RCC 7860 (cell line): ENCODE data around the gene LBX1.

Experiments used
- DNase-seq: peaks from one replicate; pipeline ENCODE4 v3.0.0-alpha.2; 2015; ENCODE audit warnings: low spot score
- FAIRE-seq: peaks from 2 replicates; lab custom pipeline; 2012; peaks lifted over from hg19 to GRCh38; lab: Jason Lieb, UNC

LBX1 gene

DNA sequence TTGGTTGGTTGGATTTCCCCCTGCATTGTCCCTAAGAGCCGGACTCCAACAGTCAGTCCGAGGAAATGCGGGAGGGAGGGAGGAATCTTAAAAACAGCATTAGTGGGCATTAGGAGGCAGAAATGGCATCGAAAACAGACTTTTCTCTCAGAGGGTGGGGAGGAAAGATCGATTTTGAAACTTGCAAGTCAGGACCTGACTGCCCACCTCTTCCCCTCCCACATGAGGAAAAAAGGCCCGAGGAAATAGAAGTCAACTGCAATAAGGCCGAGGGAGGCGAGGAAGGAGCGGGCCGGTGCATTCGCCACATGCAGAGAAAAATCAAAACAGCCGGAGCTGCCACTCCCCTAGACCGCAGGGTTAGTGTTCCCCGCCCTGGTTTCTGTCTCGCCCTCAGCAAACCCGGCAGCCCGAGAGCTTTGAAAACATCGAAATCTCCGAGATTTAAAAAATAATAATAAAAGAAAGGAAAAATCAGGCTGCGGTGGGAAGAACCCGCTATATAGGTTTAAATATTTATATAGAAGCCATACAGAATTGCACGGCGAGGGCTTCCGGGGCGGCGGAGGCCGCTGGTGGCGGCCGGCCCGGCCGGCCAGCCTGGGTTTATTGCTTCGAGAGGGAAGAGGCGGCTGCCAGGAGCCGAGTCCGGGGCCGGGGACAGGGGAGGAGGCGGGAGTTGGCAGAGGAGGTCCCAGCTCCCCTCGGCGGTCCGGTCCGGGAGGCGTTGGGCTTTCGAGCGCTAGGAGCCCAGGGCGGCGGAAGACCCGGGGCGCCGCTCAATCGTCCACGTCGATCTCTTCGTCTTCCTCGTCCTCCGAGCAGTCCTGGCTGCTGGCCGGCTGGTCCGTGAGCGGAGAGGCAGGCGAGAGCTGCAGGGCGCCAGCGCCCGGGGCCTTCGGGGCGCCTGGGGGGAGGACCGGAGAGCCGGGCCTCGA is 2.5 kb downstream of the LBX1 start:
- FAIRE-seq (no peak), DNase-seq (no peak)

DNA sequence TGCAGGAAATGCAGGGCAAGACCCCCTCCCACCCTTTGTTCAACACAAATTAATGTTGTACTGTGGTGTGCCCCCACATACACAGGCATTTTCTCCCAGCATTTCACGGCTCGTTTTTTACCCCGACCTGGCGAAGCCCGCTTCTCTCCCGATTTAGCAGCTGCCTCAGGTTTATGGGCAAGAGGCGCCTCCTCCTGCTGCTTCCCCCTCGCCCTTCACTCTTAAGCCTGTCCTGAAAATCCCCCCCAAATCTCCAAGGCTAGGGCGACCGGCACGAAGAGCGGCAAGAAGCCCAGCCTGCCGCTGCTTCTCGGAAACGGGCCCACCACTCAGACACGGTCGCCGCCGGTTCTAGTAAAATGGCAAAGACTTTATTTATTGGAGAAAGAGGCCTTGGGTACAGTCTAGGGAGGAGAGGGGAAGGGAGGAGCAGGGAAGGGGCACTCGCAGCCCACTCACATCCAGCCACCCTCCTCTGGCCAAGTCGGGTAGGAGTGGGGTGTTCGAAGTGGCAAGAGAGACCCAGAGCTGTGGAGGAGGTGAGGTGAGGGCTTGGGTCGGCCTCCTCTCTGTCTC is 3.3 kb downstream of the LBX1 start:
- DNase-seq, result no peak
- no peak for FAIRE-seq

DNA sequence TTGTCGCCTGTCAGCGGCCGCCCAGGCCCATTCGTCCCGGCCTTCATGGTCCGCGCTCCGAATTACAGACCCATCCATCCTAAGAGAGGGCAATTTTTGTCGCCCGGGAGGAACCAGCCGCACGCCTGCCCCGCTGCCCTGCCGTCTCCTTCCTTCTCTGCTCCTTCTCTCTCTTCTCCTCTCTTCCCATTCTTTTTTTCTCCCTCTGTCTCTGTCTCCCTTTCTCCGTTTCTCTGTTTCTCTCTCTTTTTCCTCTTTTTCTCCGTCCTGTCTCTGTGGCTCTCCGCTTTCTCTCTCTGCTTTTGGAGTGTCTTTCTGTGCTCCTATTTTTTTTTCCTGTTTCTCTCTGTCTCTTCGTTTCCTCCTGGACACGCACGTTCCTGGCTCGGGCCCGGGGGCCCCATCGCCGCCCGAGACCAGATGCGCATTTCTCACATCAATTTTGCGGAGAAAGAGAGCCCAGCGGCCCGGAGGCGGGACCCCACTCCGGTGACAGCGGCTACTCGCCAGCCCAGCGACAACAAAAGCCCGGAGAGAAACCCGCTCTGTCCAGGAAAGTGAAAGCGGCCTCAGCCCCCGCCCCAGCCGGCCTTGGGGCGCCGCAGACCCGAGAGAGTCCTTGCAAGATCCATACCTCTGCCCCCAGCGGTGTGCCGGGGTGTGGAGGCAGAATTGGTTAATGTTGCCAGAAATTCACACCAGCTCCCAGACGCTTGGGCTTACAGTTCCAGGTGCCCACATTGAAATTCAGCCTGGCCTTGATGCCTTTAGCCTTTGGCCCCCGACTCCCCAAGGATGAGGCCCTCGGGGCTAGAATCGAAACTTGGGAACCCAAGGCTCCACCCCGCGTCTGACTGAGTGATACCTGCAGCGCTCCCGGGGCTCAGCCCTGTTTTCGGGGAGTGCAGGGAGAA is 4.1 kb downstream of the LBX1 start:
- FAIRE-seq, result no peak

DNA sequence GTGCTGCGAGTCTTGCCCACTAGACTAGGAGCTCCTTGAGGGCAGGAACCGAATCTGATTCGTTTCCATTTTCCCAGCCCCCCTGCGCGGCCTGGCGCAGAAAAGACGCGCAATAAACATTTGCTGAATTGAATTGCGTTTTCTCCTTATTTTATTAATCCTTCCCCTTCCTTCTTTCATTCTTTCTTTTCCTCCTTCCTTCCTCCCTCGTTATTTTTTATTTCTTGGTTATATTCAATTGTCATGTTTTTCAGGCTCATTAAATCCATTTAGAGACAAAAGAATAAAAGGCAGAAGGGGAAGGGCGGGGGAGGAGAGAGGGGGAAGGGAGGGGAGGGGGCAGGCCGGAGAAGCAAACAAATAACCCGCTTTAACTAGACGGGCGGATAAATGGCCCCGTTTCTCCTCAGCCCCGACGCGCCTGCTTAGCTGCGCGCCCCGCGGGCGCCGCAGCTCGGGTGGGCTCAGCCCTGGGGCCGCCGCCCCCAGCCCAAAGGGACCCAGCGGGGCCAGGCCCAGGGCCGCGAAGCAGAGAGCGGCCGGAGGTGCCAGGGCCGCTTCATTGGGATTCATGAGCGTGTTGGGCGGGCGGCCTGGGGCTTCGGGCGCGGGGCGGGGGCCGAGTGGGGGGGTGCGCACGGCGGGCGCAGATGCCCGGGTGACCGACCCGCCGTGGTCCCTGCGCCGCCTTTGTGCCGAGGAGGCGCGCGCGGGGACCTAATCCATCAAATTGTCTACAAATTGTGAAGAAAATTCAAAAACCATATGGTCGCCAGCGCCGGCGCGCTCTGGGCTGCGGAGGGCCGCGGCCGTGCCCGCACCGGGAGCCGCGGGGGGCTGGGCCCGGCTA is 5.0 kb downstream of the LBX1 start:
- FAIRE-seq, result no peak
- no peak for DNase-seq

More for the DNA sequence above, 4.1 kb downstream of the LBX1 start:
- DNase-seq, result no peak

DNA sequence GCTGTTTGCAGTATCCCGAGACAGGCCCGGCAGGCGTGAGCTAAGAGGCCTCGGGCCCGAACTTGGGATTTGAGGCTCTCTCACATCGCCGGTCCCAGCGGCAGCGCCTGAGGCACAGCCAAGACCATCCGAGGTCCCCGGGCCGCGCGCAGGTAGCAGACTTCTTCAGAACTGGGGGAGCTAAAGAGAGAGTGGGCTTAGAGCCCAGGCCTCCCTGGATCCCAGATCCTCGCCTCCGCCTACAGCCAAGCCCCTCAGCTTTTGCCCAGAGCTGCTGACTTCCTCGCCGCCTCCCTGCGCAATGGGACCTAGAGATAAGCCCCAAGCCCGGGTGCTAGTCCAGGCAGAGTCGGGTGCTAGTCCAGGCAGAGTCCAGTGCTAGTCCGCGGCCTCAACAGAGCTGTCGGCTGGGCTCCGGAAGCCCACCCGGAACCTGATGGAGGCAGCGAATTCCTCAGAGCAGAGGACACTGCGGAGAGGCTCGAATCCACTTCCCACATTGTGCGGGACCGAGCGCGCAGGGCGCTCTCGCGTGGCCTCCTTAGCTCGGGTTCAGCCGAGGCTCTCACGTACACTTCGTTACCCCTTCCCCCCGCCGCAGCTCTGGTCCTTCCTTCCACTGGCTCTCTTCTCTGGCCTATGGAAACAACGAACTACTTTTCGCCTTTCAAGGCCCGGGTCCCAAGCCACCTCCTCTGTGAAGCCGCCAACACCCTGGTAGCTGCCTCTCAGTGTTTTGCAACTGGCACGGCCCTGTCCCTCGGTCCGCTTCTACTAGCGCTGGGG is 5.8 kb downstream of the LBX1 start:
- DNase-seq (no peak), FAIRE-seq (no peak)

DNA sequence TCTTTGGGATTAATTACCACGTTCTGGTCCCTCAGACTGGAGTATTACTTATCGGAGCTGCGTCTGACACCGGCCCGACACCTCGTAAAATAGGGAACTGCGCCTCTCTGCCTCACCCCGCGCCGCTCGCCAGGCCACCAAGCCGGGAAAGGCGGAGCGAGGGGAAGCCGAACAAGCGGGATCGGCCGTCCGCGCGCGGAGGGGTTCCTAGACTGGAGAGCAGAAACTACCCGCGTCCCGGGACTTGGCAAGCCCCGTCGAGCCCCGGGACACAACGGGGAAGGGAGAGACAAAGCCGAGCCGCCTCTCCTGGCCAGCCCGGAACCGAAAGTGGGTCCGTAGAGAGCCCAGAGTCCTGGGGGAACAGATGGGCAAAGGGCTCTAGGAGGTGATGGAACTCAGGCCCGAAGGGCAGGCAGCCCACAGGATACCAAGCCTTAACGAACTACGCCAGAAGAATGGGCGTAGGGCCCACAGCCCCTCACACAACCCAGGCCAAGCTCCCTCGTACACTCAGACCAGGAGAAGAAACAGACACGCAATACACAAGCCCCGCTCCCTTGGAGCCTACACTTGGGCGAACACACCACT is 6.5 kb downstream of the LBX1 start:
- no peak for DNase-seq
- no peak for FAIRE-seq

DNA sequence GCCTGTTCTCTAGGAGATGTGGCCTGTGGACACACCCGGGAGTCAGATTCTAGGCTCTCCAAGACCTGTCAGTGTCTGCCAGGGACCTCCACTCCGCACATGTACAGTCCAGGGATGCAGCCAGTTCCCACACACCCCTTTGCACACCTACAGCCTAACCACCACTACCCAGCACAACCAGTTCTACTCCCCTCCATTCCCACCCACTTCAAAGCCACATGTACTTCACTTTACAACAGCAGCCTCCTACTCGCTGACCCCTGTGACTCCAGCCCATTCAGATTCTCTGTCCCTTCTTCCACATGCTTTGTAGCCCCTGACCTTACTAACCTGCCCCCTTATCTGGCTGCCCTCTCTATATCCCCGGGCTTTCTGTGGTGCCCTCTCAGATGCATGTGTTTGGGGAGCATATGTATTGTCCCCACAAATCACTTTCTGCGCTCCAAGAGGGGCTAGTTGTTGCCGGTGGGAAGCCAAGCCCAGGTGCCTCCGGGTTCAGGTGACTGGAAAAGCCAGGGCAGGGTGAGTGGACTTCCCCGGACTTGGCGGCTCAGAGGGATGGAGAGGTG is 7.2 kb downstream of the LBX1 start:
- FAIRE-seq (no peak), DNase-seq (no peak)

DNA sequence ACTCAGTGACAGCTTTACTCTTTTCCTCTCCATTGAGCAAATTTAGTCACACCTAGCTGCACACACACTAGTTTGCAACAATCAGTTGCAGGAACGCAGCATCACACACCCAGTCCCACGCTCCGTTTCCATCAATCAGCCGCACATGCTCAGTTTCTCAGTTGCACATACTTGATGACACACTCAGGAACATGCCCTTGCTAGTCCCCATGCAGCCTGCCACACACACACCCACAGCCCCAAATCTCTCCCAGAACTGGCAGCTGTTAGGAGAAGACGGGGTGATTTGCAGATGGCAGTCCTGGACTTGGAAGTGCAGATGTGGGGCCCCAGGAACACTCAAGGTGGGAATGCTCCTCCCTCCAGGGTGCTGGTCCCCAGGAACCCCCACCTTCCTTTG is 7.7 kb downstream of the LBX1 start:
- DNase-seq, result no peak
- FAIRE-seq, result no peak

DNA sequence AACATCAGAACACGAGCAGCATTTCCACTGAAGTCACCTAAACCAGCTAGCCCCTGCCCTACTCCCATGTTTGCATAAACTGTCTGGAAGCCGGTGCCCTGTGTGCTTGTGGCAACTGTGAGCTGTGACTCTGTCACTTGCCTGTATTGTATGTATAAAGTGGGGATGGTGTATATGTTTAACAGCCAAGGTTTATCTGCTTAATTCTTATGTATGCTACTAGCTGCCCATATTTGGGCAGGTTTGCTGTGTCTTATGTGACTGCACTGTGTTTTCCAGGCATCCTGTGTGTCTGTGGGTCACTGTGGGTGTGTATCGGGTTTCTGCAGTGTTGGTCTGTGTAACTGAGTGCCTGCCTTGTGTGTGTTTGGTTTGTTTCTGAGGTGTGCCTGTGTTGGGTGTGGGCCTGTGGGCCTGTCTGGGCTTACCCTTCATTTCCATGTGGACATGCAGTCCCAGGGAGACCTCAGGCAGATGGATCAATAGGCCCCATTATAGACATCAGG is 9.3 kb downstream of the LBX1 start:
- FAIRE-seq, result no peak
- no peak for DNase-seq

DNA sequence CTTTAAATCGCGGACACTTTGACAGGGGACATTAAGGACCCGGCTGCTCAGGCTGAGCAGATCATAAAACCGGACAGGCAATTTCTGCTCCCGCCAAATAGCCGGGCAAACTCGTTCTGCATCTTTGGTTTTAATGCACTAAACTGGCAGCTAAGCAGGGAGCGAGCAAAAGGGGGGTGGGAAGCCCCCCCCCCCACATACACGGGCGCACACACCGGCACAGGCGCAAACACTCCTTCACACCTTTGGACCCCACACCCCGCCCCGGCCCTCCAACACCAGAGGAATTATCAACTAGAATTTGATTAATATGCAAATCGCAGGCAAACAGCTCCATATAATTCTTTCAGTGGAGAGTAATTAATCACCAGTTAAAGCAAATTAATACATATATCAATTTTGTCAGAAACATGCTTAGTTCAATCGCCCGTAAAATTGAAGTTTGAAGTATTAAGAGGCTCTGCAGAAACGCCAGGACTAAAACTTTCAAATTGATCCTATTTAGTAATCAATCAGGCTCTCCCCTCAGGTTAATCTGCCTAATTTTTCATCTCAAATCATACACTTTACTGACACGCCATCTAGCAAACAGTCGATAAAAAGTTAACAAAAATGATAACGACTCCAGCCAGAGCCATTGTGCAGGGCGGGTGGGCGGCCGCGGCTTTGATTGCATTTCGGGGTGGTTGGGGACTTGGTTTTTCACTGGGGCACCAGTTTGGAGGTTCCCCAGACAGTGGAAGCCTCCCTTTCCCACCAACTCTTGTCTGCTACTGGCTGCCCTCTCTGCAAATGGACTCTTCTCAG is 9.9 kb downstream of the LBX1 start:
- FAIRE-seq, result no peak
- no peak for DNase-seq

DNA sequence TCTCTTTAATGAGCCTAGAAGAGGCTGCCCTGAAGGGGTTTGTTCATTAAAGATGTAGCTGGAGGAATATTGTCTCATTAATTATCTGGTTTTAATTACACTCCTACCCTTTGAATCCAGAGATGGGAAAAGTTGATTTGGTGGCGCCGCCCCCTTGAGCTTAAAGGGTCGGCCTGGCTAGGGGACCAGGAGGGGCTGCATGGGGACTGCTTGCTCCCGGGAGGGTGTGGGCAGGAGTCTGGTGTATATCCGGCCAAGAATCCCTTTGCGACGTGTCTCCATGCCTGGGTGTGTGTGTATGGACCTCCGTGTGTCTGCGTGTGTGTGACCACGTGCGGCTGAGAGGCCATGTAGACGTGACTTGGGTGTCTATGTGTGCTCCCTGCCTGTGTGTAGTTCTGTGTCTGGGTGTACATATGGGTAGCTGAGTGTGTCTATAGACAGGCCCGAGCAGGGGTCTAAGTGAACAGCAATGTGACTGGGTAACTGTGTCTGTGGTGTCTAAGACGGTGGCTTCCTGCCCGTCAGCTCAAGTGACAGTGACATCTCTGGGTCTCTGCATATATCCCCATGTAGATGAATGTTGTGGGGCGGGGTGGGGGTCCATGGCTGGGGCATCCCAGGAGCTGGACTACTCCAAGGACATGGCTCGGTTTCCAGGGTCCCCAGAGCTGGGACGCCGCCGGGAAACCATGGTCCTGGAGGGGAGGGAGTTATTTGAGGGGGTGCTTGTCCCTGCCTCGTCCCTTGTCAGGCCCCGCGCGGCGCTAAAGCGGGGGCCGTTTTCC is 10.7 kb downstream of the LBX1 start:
- DNase-seq (no peak), FAIRE-seq (no peak)

DNA sequence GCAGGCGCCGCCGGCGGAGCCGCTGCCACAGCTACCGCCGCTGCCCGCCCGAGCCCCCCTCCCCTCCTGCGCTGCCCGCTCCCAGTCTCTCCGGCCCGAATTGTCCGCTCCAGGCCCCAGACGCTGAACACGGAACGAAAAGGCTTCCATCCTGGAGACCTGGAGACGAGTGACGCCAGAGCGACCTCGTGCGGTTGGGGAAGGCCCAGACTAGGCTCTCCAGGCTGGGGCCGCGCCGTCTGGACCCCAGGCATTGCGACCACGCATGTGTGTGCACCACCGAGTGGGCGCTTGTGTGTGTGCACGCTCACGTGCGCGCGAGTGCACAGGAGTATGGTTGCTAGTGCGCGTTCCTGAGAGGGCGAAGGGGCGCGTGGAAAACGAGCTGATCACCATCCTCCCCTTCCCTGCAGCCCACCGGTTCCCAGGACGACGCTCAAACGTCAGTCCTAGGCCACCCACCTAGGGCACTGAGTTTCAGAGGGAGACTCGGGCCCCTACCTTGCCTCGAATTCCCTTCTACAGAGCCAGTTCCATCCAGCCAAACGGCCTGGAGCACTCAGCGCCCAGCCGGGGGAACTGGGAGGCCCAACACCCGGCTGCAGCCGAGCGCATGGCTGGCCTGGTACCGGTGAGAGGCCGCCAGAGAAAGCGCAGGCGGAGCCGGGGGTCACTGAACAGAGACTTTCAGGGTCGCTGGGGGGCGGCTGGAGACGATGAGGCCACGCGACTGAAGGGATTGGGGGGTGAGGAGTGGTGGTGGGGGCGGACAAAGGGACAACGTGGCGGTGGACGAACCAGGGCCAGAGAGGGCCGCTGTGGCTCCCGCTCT is 11.6 kb downstream of the LBX1 start:
- FAIRE-seq (no peak), DNase-seq (no peak)

DNA sequence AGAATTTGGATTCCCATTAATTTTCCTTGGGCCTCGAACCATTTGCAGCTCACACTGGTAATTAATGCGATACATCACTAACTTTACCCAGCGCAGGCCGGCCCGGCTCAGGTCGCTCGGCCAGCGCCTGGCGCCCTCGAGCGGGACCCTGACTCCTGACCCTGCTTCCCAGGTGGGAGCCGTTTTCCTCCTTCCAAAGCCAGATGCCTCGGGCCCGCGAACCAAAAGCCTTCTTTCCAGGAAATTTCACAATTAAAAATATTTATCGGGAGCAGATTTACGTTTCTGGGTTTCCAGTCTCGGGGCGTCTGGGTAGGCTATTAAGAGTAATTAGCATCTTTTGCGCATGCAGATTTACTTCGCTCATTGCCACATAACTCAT is 12.2 kb downstream of the LBX1 start:
- FAIRE-seq (no peak), DNase-seq (no peak)

DNA sequence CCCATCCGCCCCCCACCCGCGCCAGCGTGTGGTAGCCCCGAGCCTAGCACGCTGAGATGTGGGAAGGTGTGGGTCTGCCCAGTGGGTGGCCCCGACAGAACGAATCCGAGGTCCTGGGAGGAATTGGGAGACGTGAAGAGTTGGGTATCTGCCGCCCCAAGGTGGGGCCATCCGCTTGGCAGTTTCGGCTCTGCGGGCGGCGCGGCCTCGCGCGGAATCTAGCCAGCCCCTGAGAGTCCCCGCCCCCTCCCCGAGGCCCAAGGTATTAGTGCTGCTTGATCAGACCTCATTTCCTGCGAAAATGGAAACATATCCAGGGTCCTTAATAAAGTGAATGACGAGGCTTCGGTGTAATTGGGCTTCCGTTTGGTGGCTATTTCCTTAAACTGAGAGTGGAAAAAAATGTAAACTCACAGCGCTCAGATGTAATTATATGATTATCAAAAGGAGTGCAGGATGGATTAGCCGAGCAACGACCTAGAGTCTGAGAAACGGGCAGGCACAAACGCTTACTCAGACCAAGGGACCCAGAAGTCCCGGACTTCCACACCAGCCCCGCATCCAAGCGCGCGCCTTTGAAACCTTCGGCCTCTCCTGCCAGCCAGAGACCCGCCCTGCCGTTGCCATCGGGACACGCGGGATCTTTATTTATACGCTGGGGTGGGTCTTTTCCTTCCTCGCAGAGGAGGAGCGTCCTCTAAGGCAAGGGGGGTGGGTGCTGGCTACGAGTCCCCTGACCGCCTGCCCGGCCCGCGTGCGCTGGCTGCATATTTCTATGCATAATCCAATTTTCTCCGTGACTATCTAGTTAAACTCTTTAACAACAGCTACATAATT is 12.8 kb downstream of the LBX1 start:
- no peak for DNase-seq
- no peak for FAIRE-seq

DNA sequence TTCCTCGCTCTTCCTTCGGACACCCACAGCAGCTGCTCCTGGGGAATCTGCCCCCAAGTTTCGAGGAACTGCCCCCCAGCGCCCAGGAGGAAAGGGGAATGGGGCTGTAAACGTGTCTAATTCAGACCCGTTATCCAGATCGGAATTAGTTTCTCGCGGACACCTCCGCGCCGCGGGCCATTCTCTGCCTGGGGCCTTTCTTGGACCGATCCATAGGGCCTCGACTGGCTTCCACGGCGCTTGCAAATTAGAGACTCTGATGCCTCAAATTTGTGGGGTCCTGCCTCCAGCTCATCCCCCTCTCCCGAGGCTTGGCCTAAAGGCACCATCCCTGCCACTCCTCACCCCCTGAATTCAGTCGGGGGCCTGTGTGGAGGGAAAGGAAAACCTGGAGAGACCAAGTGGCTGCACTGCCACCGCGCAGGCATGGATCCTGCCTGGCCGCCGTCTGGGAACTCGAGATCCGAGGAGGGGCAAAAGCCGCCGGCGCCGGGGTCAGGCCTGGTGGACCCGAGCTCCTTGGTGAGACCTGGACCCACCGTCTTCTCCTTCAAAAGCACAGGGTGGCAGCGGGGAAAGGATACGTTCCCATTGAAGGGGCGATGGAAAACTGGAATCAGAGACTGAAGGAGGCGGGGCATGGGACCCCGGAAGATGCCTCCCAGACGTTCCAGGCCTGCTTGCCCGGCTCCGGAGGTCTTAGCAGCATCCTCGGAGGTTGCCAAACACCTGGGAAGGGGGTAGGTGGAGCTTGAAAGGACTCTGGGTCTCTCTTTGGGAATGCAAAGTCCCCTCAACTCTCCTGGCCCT is 13.7 kb downstream of the LBX1 start:
- FAIRE-seq (no peak), DNase-seq (no peak)
